Neural cell (in vitro differentiated cells): ENCODE measurements around the gene C6orf132. TPM values are rescaled to one million over a fixed set of nuclear protein-coding genes. Genes with fewer than 3 reads are reported as not detected.

Source experiments
- H2AFZ ChIP-seq: fragments of 200-600, 300-800 bp; sonication (generic), shearing (Covaris generic); 2 replicates; pipeline ENCODE4 v1.6.0; 2014; ENCODE audit warnings: low read depth, mild to moderate bottlenecking, antibody characterized with exemption, low read length, moderate library complexity
- H3F3A ChIP-seq: fragments of 200-600 bp; shearing (Covaris generic); 2 replicates; pipeline ENCODE4 v1.6.1; 2016; ENCODE audit warnings: mild to moderate bottlenecking, moderate library complexity, mixed read lengths, antibody characterized with exemption, low read length; ENCODE audit not compliant: insufficient read depth, poor library complexity, severe bottlenecking
- H3K27ac ChIP-seq: fragments of 200-600, 300-800 bp; sonication (generic), shearing (Covaris generic); 2 replicates; pipeline ENCODE4 v1.5.1; 2014; ENCODE audit warnings: mild to moderate bottlenecking, low read length, moderate library complexity
- H3K27me3 ChIP-seq: fragments of 300-800, 200-600 bp; sonication (generic), shearing (Covaris generic); 2 replicates; pipeline ENCODE4 v1.6.0; 2014; ENCODE audit warnings: mild to moderate bottlenecking, low read depth, low read length, moderate library complexity; ENCODE audit not compliant: insufficient read depth
- H3K36me3 ChIP-seq: fragments of 300-800, 200-600 bp; sonication (generic), shearing (Covaris generic); 2 replicates; pipeline ENCODE4 v1.5.1; 2014; ENCODE audit warnings: mild to moderate bottlenecking, antibody characterized with exemption, low read length, moderate library complexity; ENCODE audit not compliant: insufficient read depth
- H3K4me2 ChIP-seq: fragments of 300-800, 200-600 bp; sonication (generic), shearing (Covaris generic); 2 replicates; pipeline ENCODE4 v1.6.0; 2014; ENCODE audit warnings: mild to moderate bottlenecking, low read length
- H3K4me3 ChIP-seq: fragments of 300-800, 200-600 bp; sonication (generic), shearing (Covaris generic); 2 replicates; pipeline ENCODE4 v1.5.1; 2014; ENCODE audit warnings: mild to moderate bottlenecking, low read length, moderate library complexity
- H3K79me2 ChIP-seq: fragments of 200-600 bp; shearing (Covaris generic); replicated peaks from 2 replicates; pipeline ENCODE4 v1.6.0; 2014; ENCODE audit warnings: mild to moderate bottlenecking, low read length, moderate library complexity; ENCODE audit not compliant: insufficient read depth
- H3K9ac ChIP-seq: fragments of 300-800, 200-600 bp; sonication (generic), shearing (Covaris generic); 2 replicates; pipeline ENCODE4 v1.6.1; 2016; ENCODE audit warnings: mild to moderate bottlenecking, low read length, mixed read lengths
- H3K9me2 ChIP-seq: fragments of 200-600 bp; shearing (Covaris generic); 2 replicates; pipeline ENCODE4 v1.6.1; 2016; ENCODE audit warnings: mild to moderate bottlenecking, low read length, mixed read lengths; ENCODE audit not compliant: insufficient read depth
- H3K9me3 ChIP-seq: fragments of 200-600, 300-800 bp; sonication (generic), shearing (Covaris generic); 2 replicates; pipeline ENCODE4 v1.6.1; 2016; ENCODE audit warnings: mild to moderate bottlenecking, mixed run types, low read length, moderate library complexity, mixed read lengths
- H4K20me1 ChIP-seq: fragments of 200-600 bp; shearing (Covaris generic); 2 replicates; pipeline ENCODE4 v1.6.1; 2016; ENCODE audit warnings: mild to moderate bottlenecking, mixed run types; ENCODE audit not compliant: insufficient read depth
- EP300 ChIP-seq: fragments of 450-650 bp; conservative IDR thresholded peaks from 2 replicates; pipeline ENCODE4 v1.6.1; 2014; ENCODE audit warnings: antibody characterized with exemption, mild to moderate bottlenecking, moderate library complexity; ENCODE audit not compliant: poor library complexity, severe bottlenecking
- EZH2 ChIP-seq: fragments of 200-600, 300-800 bp; shearing (Covaris generic), sonication (generic); IDR thresholded peaks from 2 replicates; pipeline ENCODE4 v1.6.1; 2014; ENCODE audit warnings: antibody characterized with exemption, low read length, borderline replicate concordance, mild to moderate bottlenecking; ENCODE audit not compliant: insufficient read depth, poor library complexity, severe bottlenecking
- MXI1 ChIP-seq: fragments of 450-650 bp; conservative IDR thresholded peaks from 2 replicates; pipeline ENCODE4 v1.6.1; 2014; ENCODE audit warnings: antibody characterized with exemption, mild to moderate bottlenecking; ENCODE audit not compliant: poor library complexity, severe bottlenecking
- POLR2AphosphoS5 ChIP-seq: IDR thresholded peaks from 2 replicates; pipeline ENCODE4 v1.6.1; 2012
- RAD21 ChIP-seq: fragments of 450-650 bp; conservative IDR thresholded peaks from 2 replicates; pipeline ENCODE4 v1.6.1; 2014; ENCODE audit warnings: antibody characterized with exemption, mild to moderate bottlenecking, moderate library complexity
- SMC3 ChIP-seq: fragments of 450-650 bp; conservative IDR thresholded peaks from 2 replicates; pipeline ENCODE4 v1.6.1; 2014; ENCODE audit warnings: antibody characterized with exemption, mild to moderate bottlenecking, moderate library complexity; ENCODE audit not compliant: poor library complexity
- TAF1 ChIP-seq: IDR thresholded peaks from 2 replicates; pipeline ENCODE4 v1.6.1; 2012; ENCODE audit warnings: low read depth
- polyA plus RNA-seq: library from polyadenylated mRNA; depleted of rRNA; stranded (reverse); fragments of >200 nt; gene quantifications from 2 replicates; pipeline ENCODE4 v1.2.3, GENCODE V29; 2014
- TF ChIP-seq, protein P1 (sequence below): IDR thresholded peaks from 2 replicates; pipeline ENCODE4 v1.6.1; 2012; ENCODE audit warnings: borderline replicate concordance
- TF ChIP-seq, protein P2 (sequence below): fragments of 450-650 bp; IDR thresholded peaks from 2 replicates; pipeline ENCODE4 v1.5.1; 2014; ENCODE audit warnings: antibody characterized with exemption, mild to moderate bottlenecking, moderate library complexity; ENCODE audit not compliant: poor library complexity, severe bottlenecking

The C6orf132 gene
- polyA plus RNA-seq, 1 donor from 2014 or later: not detected

DNA sequence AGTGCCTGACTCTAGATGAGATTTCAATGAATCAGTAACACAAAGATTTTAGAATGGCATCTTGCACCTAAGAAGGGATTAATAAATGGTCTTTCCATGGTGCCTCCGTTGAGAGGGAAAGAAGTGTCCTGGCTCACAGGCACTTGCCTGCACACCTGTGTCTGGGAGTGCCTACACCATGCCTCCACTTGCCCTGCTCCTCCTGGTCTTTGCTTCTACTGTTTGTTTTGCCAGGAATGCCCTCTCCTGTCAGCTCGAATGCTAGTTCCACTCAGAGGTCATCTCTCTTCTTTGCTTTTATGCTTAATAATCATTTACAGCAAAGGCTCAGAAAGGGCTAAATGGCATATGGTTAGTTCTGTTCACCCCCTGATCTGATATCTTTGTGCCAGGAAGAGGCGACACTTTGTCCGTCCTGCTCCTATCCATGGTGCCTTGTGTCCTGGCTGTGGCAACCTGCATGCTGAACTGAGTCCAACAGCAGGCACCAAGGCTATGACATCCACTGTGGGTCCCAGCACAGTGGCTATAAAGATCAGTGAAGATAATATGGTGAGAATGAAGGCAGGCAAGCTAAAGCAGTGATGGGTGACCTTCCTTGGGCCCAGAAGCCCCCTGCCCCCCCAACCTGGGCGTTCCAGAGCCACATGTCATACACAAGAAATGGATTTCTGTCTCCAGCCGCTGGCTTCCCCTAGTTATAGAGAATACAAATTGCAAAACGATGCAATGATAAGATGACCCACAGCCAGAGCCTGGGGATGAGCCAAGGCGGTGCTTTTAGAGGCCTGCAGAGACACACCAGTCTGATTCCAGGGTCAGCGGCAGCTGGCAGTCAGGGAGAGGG is 1.4 kb downstream of the C6orf132 start:
- H3K9me2 ChIP-seq: no peaks in the 10 kb centered on the region
- no peak overlapping the region for H3K9ac ChIP-seq
- H4K20me1 ChIP-seq: no peaks in the 10 kb centered on the region
- peaks cover 22% of the 10 kb centered on the region for H3K27me3 ChIP-seq
- H3K4me3 ChIP-seq: no peak overlapping the region
- H3K4me2 ChIP-seq: no peak overlapping the region
- no peaks in the 10 kb centered on the region for H3F3A ChIP-seq
- H3K27ac ChIP-seq: no peak overlapping the region
- no peak overlapping the region for H2AFZ ChIP-seq
- no peaks in the 10 kb centered on the region for H3K9me3 ChIP-seq
- H3K79me2 ChIP-seq: no peaks in the 10 kb centered on the region
- no peaks in the 10 kb centered on the region for H3K36me3 ChIP-seq
- TF ChIP-seq EP300 (no peak), POLR2AphosphoS5 (no peak), EZH2 (no peak), TAF1 (no peak), SMC3 (no peak), RAD21 (no peak), MXI1 (no peak)
- TF ChIP-seq, protein P1, sequence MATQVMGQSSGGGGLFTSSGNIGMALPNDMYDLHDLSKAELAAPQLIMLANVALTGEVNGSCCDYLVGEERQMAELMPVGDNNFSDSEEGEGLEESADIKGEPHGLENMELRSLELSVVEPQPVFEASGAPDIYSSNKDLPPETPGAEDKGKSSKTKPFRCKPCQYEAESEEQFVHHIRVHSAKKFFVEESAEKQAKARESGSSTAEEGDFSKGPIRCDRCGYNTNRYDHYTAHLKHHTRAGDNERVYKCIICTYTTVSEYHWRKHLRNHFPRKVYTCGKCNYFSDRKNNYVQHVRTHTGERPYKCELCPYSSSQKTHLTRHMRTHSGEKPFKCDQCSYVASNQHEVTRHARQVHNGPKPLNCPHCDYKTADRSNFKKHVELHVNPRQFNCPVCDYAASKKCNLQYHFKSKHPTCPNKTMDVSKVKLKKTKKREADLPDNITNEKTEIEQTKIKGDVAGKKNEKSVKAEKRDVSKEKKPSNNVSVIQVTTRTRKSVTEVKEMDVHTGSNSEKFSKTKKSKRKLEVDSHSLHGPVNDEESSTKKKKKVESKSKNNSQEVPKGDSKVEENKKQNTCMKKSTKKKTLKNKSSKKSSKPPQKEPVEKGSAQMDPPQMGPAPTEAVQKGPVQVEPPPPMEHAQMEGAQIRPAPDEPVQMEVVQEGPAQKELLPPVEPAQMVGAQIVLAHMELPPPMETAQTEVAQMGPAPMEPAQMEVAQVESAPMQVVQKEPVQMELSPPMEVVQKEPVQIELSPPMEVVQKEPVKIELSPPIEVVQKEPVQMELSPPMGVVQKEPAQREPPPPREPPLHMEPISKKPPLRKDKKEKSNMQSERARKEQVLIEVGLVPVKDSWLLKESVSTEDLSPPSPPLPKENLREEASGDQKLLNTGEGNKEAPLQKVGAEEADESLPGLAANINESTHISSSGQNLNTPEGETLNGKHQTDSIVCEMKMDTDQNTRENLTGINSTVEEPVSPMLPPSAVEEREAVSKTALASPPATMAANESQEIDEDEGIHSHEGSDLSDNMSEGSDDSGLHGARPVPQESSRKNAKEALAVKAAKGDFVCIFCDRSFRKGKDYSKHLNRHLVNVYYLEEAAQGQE: no peak
- TF ChIP-seq, protein P2, sequence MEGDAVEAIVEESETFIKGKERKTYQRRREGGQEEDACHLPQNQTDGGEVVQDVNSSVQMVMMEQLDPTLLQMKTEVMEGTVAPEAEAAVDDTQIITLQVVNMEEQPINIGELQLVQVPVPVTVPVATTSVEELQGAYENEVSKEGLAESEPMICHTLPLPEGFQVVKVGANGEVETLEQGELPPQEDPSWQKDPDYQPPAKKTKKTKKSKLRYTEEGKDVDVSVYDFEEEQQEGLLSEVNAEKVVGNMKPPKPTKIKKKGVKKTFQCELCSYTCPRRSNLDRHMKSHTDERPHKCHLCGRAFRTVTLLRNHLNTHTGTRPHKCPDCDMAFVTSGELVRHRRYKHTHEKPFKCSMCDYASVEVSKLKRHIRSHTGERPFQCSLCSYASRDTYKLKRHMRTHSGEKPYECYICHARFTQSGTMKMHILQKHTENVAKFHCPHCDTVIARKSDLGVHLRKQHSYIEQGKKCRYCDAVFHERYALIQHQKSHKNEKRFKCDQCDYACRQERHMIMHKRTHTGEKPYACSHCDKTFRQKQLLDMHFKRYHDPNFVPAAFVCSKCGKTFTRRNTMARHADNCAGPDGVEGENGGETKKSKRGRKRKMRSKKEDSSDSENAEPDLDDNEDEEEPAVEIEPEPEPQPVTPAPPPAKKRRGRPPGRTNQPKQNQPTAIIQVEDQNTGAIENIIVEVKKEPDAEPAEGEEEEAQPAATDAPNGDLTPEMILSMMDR: no peak

DNA sequence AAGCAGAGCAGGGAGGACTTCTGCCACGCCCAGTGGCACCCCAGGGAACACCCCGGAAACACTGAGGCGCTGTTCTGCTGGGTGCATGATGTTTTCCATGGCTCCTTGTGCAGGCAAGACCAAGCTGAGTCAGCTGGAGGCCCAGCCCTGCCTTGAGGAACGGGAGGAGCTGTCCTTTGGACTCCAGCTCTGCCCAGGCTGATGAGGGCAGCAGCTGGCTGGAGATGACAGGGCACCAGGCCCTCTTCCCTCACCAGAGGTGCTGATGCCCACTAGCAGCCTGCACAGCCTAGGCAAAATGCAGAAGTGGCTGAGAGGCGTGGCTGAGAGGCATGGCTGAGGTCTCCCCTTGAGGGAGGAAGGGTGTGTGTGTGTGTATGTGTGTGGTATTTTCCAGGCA is 2.4 kb downstream of the C6orf132 start:
- no peak overlapping the region for H3K4me2 ChIP-seq

More for the DNA sequence above, 2.4 kb downstream of the C6orf132 start:
- no peaks in the 10 kb centered on the region for H3F3A ChIP-seq
- no peaks in the 10 kb centered on the region for H3K9me2 ChIP-seq
- no peaks in the 10 kb centered on the region for H3K79me2 ChIP-seq
- TF ChIP-seq POLR2AphosphoS5: no peak
- TF ChIP-seq, protein P1: no peak
- no peaks in the 10 kb centered on the region for H3K9me3 ChIP-seq
- no peak overlapping the region for H3K9ac ChIP-seq
- peaks cover 22% of the 10 kb centered on the region for H3K27me3 ChIP-seq
- no peak overlapping the region for H2AFZ ChIP-seq
- H3K27ac ChIP-seq: no peak overlapping the region
- H4K20me1 ChIP-seq: no peaks in the 10 kb centered on the region
- H3K4me3 ChIP-seq: no peak overlapping the region
- no peaks in the 10 kb centered on the region for H3K36me3 ChIP-seq
